HG03108 (cell line): ENCODE results near the gene CCDC33.

Experiments used
- ATAC-seq: cut with Tn5 transposase; IDR thresholded peaks from one replicate; pipeline ENCODE4 v1.9.1; 2021; ENCODE audit warnings: moderate library complexity; ENCODE audit not compliant: unreplicated experiment

Gene CCDC33

GRCh38 chr15:74235962-74236361 is at the start of gene CCDC33:
CCDC33 (plus strand) TSS chr15:74236326; CDS start chr15:74236720, 394 bp downstream.
- no peak for ATAC-seq

GRCh38 chr15:74188216-74188615 is 47.9 kb upstream of the CCDC33 start:
- ATAC-seq = no peak

GRCh38 chr15:74191798-74192197 is 44.3 kb upstream of the CCDC33 start:
- no peak for ATAC-seq

- no peak for ATAC-seq
Observed at GRCh38 chr15:74192751-74193150, 43.4 kb upstream of the CCDC33 start.

GRCh38 chr15:74193299-74193718 is 42.8 kb upstream of the CCDC33 start:
- no peak for ATAC-seq

GRCh38 chr15:74193905-74194304 is 42.2 kb upstream of the CCDC33 start:
- ATAC-seq = no peak

- no peak for ATAC-seq
Observed at GRCh38 chr15:74194572-74195559, 41.3 kb upstream of the CCDC33 start.

- no peak for ATAC-seq
Observed at GRCh38 chr15:74196175-74196574, 40.0 kb upstream of the CCDC33 start.

DNA sequence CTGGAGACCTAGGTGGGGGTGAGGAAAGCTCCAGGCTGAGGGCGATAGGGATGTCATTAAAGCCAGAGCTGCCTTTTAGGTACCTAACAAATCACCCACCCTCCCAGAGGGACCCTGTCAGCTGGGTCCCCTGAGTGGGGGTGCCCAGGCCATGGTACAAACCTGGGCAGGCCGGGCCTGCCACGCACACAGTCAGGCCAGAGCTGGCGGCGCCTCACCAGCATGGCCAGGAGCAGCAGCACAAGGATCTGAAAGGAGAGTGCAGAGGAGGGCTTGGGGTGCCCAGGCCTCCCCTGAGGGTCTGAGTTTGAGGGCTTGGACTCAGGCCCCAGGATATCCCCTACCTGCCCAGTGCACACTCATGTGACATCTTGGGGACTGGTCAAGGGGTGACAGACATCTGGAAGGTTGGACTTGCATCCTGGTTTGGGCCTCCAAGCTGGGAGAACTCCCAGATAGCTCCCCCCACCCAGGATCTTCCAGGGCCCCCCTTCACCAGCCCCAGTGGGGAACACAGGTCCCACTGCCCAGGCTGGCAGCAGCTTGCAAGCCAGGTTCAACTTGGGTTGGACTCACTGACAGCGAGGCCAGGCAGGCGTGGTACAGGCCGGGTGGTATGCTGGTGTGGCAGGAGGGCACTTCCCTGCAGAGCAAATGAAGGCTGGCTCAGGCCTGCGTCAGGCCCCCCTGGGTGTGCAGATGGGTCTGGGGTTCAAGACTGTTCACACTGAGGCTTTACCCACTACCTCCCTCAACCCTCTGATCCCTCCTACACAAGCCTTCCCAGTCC is 38.8 kb upstream of the CCDC33 start:
- ATAC-seq = no peak

- ATAC-seq = no peak
Observed at GRCh38 chr15:74199297-74199652, 36.9 kb upstream of the CCDC33 start.

DNA sequence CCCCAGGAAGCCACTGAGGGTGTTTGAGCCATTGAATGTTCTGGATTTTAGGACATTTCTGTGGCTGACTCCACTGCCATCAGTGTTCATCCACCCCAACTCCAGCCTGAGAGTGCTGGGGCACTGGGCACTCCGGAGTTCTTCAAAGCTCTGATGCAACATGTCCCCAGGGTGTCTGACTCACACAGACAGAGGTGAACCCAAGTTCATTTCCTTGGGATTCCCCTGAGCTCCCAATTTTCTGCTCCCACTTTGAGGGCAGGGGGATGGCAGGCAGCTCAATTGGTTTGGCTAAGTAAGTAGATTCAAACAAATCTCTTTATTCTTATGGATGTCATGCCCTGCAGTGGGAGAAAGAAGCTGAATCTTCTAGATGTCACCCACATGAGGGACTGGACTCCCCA is 35.7 kb upstream of the CCDC33 start:
- ATAC-seq = no peak

- no peak for ATAC-seq
Observed at GRCh38 chr15:74200871-74201419, 35.2 kb upstream of the CCDC33 start.

DNA sequence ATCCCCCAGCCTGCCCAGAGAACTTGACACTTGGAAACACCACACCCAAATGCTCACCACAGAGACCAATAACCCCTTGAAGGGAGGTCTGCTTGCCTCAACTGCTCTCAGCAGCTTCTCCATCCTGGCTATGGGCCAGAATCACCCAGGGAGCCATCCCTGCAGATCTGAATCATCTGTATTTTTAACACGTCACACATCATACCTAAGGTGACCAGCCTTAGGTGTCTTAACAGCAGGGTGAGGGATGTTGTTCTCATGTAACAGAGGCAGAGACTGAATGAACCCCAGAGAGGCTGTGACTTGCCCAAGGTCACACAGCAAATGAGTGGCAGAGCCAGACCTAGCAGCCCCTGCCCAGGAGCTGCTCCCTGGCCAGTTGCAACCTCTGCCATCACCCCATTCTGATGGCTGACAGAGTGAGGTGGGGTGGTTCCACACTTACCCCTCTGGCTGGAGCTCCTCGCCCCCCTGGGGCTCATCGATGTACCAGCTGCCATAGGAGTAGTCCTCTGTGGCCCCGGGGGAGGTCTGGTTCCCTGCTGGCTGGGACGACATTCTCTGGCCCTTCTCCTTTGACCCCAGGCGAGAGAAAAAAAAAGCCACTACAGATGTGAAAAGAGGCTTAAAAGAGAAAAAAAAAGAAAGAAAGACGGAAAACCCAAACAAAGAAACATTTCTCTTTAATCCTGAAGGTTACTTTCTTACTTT is 34.3 kb upstream of the CCDC33 start:
- no peak for ATAC-seq

- no peak for ATAC-seq
Observed at GRCh38 chr15:74202452-74203401, 33.4 kb upstream of the CCDC33 start, which contains the start of gene STRA6. STRA6 (minus strand) TSS chr15:74202787; CDS start chr15:74202267, 520 bp downstream.

GRCh38 chr15:74203914-74204431 is 32.2 kb upstream of the CCDC33 start:
- ATAC-seq = no peak

GRCh38 chr15:74205582-74205947 is 30.6 kb upstream of the CCDC33 start:
- ATAC-seq = no peak

- no peak for ATAC-seq
Observed at GRCh38 chr15:74206801-74207281, 29.3 kb upstream of the CCDC33 start.

DNA sequence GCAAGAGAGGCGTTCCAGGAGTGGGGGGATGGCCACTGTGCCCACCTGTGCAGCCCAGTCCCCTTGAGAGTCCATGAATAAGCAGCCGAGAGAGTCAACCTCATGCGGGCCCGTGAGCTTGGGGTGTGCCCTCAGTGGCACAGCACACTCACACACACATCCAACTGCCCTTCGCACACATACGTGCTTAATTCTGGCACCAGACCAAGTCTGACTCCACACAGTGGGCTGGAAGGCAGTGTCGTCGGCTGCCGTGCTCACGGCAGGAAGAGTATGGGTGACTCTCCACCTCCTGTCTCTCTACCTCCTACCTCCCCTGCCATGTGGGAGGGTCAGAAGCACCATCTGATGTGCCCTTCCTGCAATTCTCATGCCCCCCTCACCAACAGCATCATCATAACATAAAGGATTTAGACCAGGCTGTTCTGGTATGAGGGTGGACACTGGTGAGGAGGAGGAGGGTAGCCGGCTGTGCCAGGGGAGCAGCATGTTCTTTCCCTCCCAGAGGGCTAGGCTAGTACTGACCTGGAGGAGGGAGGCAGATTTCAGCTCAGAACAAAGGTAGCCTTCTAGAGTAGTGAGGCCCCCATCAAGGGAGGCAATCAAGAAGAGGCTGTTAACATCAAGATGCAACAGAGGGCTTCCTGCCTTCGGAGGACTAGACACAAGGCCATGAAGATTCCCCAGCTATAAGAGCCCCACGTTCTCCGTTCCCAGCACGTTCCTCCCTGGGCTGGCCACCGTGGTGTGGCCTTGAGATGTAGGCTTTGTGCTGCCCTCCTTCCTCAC is 28.3 kb upstream of the CCDC33 start:
- no peak for ATAC-seq

DNA sequence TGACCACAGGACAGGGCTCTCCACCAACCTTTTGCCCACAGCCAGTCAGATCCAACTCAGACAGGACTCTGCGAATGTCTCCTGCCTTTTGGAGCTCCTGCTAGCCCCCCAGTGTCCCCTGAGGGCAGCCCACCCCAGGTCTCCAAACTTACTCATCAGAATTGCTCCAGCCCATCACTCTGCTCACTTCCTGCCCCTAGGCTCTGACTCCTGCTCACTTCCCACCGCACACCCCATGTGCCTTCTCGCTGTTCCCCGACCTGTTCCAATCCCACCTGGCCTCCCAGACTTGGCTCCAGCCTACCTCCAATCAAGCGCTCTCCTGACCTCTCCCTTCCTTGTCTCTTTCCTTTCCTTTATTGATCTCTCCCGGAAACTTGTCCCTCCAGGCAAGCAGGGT is 27.6 kb upstream of the CCDC33 start:
- no peak for ATAC-seq
